GM23338 (cell line): Measurements from ENCODE around the gene NPHP4. TPM values are rescaled to one million over a fixed set of nuclear protein-coding genes. Genes with fewer than 3 reads are reported as not detected.

Experiments
- ATAC-seq: fragments of 200-7000 bp; cut with Tn5 transposase; 3 replicates; pipeline ENCODE4 v1.9.1; 2020
- DNase-seq: peaks from one replicate; pipeline ENCODE4 v3.0.0-alpha.2; 2015; ENCODE audit warnings: low spot score
- H2AFZ ChIP-seq: fragments of 200-600 bp; sonication (generic); 2 replicates; pipeline ENCODE4 v1.8.0; 2016; ENCODE audit warnings: antibody characterized with exemption, mild to moderate bottlenecking, moderate library complexity
- H3F3A ChIP-seq: fragments of 200-600 bp; sonication (generic); replicated peaks from 2 replicates; pipeline ENCODE4 v1.8.0; 2017; ENCODE audit warnings: antibody characterized with exemption, mixed run types, low read depth
- H3K27ac ChIP-seq: fragments of 200-600 bp; sonication (generic); 2 replicates; pipeline ENCODE4 v1.6.1; 2016; ENCODE audit warnings: low read depth
- H3K27me3 ChIP-seq: fragments of 200-600 bp; sonication (generic); 2 replicates; pipeline ENCODE4 v1.8.0; 2016; ENCODE audit warnings: mild to moderate bottlenecking, mixed run types, moderate library complexity; ENCODE audit not compliant: insufficient read depth
- H3K36me3 ChIP-seq: fragments of 200-600 bp; sonication (generic); 2 replicates; pipeline ENCODE4 v1.8.0; 2016; ENCODE audit warnings: mild to moderate bottlenecking; ENCODE audit not compliant: insufficient read depth
- H3K4me1 ChIP-seq: fragments of 200-600 bp; sonication (generic); 2 replicates; pipeline ENCODE4 v1.8.0; 2016; ENCODE audit warnings: mild to moderate bottlenecking, moderate library complexity; ENCODE audit not compliant: insufficient read depth
- H3K4me2 ChIP-seq: fragments of 200-600 bp; sonication (generic); 2 replicates; pipeline ENCODE4 v1.7.1; 2017; ENCODE audit warnings: mixed run types
- H3K4me3 ChIP-seq: fragments of 200-600 bp; sonication (generic); 2 replicates; pipeline ENCODE4 v1.6.1; 2016; ENCODE audit warnings: mixed run types
- H3K79me2 ChIP-seq: fragments of 200-600 bp; sonication (generic); replicated peaks from 2 replicates; pipeline ENCODE4 v1.8.0; 2017; ENCODE audit warnings: mild to moderate bottlenecking; ENCODE audit not compliant: insufficient read depth
- H3K9me2 ChIP-seq: fragments of 200-600 bp; sonication (generic); 2 replicates; pipeline ENCODE4 v1.8.0; 2017; ENCODE audit not compliant: insufficient read depth
- H4K20me1 ChIP-seq: fragments of 200-600 bp; sonication (generic); replicated peaks from 2 replicates; pipeline ENCODE4 v1.8.0; 2017; ENCODE audit warnings: mild to moderate bottlenecking; ENCODE audit not compliant: insufficient read depth
- H3K27ac Mint-ChIP-seq: 2 replicates; pipeline ENCODE4 v1.8.0; 2020; ENCODE audit warnings: inconsistent platforms, mild to moderate bottlenecking, moderate library complexity, mixed read lengths
- H3K27me3 Mint-ChIP-seq: 3 replicates; pipeline ENCODE4 v1.8.0; 2022; ENCODE audit warnings: low read depth, mild to moderate bottlenecking, moderate library complexity, mixed read lengths, inconsistent platforms; ENCODE audit not compliant: insufficient read depth, poor library complexity
- H3K36me3 Mint-ChIP-seq: 3 replicates; pipeline ENCODE4 v1.8.0; 2021; ENCODE audit warnings: low read depth, mild to moderate bottlenecking, inconsistent platforms, moderate library complexity, mixed read lengths
- H3K4me1 Mint-ChIP-seq: 3 replicates; pipeline ENCODE4 v1.8.0; 2020; ENCODE audit warnings: mild to moderate bottlenecking, inconsistent platforms, mixed read lengths
- H3K4me3 Mint-ChIP-seq: 3 replicates; pipeline ENCODE4 v1.8.0; 2021; ENCODE audit warnings: moderate library complexity, mild to moderate bottlenecking, inconsistent platforms, mixed read lengths
- H3K9me3 Mint-ChIP-seq: 3 replicates; pipeline ENCODE4 v1.8.0; 2020; ENCODE audit warnings: moderate library complexity, mild to moderate bottlenecking, inconsistent platforms, mixed read lengths
- CREB1 ChIP-seq: fragments of 250-450 bp; sonication (Bioruptor Pico); IDR thresholded peaks from 2 replicates; pipeline ENCODE4 v1.5.0; 2020; ENCODE audit warnings: low read depth, mild to moderate bottlenecking, moderate library complexity
- CTCF ChIP-seq, 2 experiments: fragments of 200-600 bp in 1 of 2; sonication (generic) in 1 of 2; conservative IDR thresholded peaks; 2 replicates each; pipeline versions ENCODE4 v1.5.1 to v1.6.1; 2016 to 2017; ENCODE audit warnings: antibody characterized with exemption in 2 of 2, low read depth in 2 of 2, mild to moderate bottlenecking in 2 of 2, moderate library complexity in 1 of 2
- EZH2 ChIP-seq: fragments of 200-600 bp; sonication (generic); IDR thresholded peaks from one replicate; pipeline ENCODE4 v1.8.0; 2017; ENCODE audit warnings: antibody characterized with exemption, mild to moderate bottlenecking, low read depth; ENCODE audit not compliant: unreplicated experiment
- EZH2phosphoT487 ChIP-seq: fragments of 200-600 bp; sonication (generic); IDR thresholded peaks from one replicate; pipeline ENCODE4 v1.8.1; 2018; ENCODE audit warnings: antibody characterized with exemption; ENCODE audit not compliant: unreplicated experiment
- JUNB ChIP-seq: IDR thresholded peaks from one replicate; pipeline ENCODE4 v1.6.1; 2016; ENCODE audit warnings: antibody characterized with exemption; ENCODE audit not compliant: unreplicated experiment
- NANOG ChIP-seq: IDR thresholded peaks from 2 replicates; pipeline ENCODE4 v1.6.1; 2016; ENCODE audit warnings: antibody characterized with exemption, borderline replicate concordance
- POLR2AphosphoS5 ChIP-seq: IDR thresholded peaks from 2 replicates; pipeline ENCODE4 v1.6.1; 2016; ENCODE audit warnings: antibody characterized with exemption, low read depth
- STAT1 ChIP-seq: IDR thresholded peaks from one replicate; pipeline ENCODE4 v1.6.1; 2016; ENCODE audit warnings: antibody characterized with exemption; ENCODE audit not compliant: unreplicated experiment
- ZNF114 ChIP-seq: fragments of 250-450 bp; sonication (Bioruptor Pico); IDR thresholded peaks from 2 replicates; pipeline ENCODE4 v1.5.0; 2020; ENCODE audit warnings: mild to moderate bottlenecking, moderate library complexity
- ZNF331 ChIP-seq: fragments of 250-450 bp; sonication (Bioruptor Pico); IDR thresholded peaks from 2 replicates; pipeline ENCODE4 v1.5.0; 2020; ENCODE audit warnings: low read depth, mild to moderate bottlenecking, moderate library complexity
- polyA plus RNA-seq: library from polyadenylated mRNA; unstranded; fragments of >200 nt; fragmentation: Nextera tagmentation; extraction: Ambion mirVana; gene quantifications from 2 replicates; pipeline ENCODE4 v1.2.1, GENCODE V29; 2016
- total RNA-seq: library from RNA; depleted of rRNA; stranded (reverse); fragments of >200 nt; shearing (Covaris generic); gene quantifications from 2 replicates; pipeline ENCODE4 v1.2.3, GENCODE V29; 2014
- TF ChIP-seq, protein P1 (sequence below): IDR thresholded peaks from one replicate; pipeline ENCODE4 v1.6.1; 2018; ENCODE audit warnings: antibody characterized with exemption; ENCODE audit not compliant: unreplicated experiment
- TF ChIP-seq, protein P2 (sequence below): fragments of 250-450 bp; sonication (Bioruptor Pico); IDR thresholded peaks from 2 replicates; pipeline ENCODE4 v1.5.0; 2020; ENCODE audit warnings: mild to moderate bottlenecking, moderate library complexity
- TF ChIP-seq, protein P3 (sequence below): IDR thresholded peaks from 2 replicates; pipeline ENCODE4 v1.6.1; 2016; ENCODE audit warnings: antibody characterized with exemption

The NPHP4 gene
- total and polyA plus RNA-seq, 2 experiments from 2014 or later: 2.5 to 12.4 TPM

DNA sequence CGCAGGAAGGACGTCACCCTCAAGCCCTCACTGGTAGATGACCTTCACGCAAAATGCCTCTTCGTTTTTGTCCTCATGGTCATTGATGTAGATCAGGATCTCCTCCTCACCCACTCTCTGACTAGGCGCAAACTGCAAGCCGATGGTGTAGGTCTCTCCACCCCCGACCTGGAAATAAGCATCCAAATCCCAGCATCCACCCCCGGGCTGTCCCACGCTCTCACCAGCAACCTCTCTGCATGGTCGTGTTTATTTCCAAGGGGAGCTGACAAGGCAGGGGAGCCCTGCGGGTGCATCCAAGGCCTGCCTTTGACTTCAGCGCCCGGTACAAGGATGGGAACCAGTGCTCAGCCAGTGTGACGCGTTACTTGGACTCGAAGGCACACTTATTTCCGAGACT, 129.0 kb downstream of the NPHP4 start:
- H3K4me3 ChIP-seq: no peak overlapping the region
- H3K4me1 Mint-ChIP-seq: no peaks in the 10 kb centered on the region

More for the DNA sequence above, 129.0 kb downstream of the NPHP4 start:
- ATAC-seq (no peak), DNase-seq (no peak)
- Histone ChIP-seq H3K4me1 (no peaks in the 10 kb centered on the region), H3F3A (peaks cover under 1% of the 10 kb centered on the region; the same call in 1 of the 2 replicates), H3K4me2 (no peak overlapping the region), H2AFZ (no peak overlapping the region), H4K20me1 (no peaks in the 10 kb centered on the region), H3K79me2 (no peaks in the 10 kb centered on the region), H3K9me2 (no peaks in the 10 kb centered on the region), H3K27me3 (no peaks in the 10 kb centered on the region), H3K36me3 (no peaks in the 10 kb centered on the region), H3K27ac (no peak overlapping the region)
- no peak overlapping the region for H3K27ac Mint-ChIP-seq
- peaks cover 2% of the 10 kb centered on the region for H3K27me3 Mint-ChIP-seq
- H3K36me3 Mint-ChIP-seq: peaks cover 5% of the 10 kb centered on the region
- TF ChIP-seq CTCF (conservative IDR thresholded peaks at IDR 0.05; ENCODE audit: low read depth in 2 of 2) (no peak), EZH2 (no peak), ZNF331 (CRISPR knock-in tag) (no peak), NANOG (no peak), CREB1 (CRISPR knock-in tag) (no peak), EZH2phosphoT487 (no peak), POLR2AphosphoS5 (no peak), ZNF114 (CRISPR knock-in tag) (no peak), JUNB (no peak), STAT1 (no peak)
- TF ChIP-seq, protein P1, sequence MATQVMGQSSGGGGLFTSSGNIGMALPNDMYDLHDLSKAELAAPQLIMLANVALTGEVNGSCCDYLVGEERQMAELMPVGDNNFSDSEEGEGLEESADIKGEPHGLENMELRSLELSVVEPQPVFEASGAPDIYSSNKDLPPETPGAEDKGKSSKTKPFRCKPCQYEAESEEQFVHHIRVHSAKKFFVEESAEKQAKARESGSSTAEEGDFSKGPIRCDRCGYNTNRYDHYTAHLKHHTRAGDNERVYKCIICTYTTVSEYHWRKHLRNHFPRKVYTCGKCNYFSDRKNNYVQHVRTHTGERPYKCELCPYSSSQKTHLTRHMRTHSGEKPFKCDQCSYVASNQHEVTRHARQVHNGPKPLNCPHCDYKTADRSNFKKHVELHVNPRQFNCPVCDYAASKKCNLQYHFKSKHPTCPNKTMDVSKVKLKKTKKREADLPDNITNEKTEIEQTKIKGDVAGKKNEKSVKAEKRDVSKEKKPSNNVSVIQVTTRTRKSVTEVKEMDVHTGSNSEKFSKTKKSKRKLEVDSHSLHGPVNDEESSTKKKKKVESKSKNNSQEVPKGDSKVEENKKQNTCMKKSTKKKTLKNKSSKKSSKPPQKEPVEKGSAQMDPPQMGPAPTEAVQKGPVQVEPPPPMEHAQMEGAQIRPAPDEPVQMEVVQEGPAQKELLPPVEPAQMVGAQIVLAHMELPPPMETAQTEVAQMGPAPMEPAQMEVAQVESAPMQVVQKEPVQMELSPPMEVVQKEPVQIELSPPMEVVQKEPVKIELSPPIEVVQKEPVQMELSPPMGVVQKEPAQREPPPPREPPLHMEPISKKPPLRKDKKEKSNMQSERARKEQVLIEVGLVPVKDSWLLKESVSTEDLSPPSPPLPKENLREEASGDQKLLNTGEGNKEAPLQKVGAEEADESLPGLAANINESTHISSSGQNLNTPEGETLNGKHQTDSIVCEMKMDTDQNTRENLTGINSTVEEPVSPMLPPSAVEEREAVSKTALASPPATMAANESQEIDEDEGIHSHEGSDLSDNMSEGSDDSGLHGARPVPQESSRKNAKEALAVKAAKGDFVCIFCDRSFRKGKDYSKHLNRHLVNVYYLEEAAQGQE: no peak
- TF ChIP-seq, protein P2, sequence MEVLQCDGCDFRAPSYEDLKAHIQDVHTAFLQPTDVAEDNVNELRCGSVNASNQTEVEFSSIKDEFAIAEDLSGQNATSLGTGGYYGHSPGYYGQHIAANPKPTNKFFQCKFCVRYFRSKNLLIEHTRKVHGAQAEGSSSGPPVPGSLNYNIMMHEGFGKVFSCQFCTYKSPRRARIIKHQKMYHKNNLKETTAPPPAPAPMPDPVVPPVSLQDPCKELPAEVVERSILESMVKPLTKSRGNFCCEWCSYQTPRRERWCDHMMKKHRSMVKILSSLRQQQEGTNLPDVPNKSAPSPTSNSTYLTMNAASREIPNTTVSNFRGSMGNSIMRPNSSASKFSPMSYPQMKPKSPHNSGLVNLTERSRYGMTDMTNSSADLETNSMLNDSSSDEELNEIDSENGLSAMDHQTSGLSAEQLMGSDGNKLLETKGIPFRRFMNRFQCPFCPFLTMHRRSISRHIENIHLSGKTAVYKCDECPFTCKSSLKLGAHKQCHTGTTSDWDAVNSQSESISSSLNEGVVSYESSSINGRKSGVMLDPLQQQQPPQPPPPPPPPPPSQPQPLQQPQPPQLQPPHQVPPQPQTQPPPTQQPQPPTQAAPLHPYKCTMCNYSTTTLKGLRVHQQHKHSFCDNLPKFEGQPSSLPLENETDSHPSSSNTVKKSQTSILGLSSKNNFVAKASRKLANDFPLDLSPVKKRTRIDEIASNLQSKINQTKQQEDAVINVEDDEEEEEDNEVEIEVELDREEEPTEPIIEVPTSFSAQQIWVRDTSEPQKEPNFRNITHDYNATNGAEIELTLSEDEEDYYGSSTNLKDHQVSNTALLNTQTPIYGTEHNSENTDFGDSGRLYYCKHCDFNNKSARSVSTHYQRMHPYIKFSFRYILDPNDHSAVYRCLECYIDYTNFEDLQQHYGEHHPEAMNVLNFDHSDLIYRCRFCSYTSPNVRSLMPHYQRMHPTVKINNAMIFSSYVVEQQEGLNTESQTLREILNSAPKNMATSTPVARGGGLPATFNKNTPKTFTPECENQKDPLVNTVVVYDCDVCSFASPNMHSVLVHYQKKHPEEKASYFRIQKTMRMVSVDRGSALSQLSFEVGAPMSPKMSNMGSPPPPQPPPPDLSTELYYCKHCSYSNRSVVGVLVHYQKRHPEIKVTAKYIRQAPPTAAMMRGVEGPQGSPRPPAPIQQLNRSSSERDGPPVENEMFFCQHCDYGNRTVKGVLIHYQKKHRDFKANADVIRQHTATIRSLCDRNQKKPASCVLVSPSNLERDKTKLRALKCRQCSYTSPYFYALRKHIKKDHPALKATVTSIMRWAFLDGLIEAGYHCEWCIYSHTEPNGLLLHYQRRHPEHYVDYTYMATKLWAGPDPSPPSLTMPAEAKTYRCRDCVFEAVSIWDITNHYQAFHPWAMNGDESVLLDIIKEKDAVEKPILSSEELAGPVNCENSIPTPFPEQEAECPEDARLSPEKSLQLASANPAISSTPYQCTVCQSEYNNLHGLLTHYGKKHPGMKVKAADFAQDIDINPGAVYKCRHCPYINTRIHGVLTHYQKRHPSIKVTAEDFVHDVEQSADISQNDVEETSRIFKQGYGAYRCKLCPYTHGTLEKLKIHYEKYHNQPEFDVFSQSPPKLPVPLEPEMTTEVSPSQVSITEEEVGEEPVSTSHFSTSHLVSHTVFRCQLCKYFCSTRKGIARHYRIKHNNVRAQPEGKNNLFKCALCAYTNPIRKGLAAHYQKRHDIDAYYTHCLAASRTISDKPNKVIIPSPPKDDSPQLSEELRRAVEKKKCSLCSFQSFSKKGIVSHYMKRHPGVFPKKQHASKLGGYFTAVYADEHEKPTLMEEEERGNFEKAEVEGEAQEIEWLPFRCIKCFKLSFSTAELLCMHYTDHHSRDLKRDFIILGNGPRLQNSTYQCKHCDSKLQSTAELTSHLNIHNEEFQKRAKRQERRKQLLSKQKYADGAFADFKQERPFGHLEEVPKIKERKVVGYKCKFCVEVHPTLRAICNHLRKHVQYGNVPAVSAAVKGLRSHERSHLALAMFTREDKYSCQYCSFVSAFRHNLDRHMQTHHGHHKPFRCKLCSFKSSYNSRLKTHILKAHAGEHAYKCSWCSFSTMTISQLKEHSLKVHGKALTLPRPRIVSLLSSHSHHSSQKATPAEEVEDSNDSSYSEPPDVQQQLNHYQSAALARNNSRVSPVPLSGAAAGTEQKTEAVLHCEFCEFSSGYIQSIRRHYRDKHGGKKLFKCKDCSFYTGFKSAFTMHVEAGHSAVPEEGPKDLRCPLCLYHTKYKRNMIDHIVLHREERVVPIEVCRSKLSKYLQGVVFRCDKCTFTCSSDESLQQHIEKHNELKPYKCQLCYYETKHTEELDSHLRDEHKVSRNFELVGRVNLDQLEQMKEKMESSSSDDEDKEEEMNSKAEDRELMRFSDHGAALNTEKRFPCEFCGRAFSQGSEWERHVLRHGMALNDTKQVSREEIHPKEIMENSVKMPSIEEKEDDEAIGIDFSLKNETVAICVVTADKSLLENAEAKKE (CRISPR knock-in tag): no peak
- TF ChIP-seq, protein P3, sequence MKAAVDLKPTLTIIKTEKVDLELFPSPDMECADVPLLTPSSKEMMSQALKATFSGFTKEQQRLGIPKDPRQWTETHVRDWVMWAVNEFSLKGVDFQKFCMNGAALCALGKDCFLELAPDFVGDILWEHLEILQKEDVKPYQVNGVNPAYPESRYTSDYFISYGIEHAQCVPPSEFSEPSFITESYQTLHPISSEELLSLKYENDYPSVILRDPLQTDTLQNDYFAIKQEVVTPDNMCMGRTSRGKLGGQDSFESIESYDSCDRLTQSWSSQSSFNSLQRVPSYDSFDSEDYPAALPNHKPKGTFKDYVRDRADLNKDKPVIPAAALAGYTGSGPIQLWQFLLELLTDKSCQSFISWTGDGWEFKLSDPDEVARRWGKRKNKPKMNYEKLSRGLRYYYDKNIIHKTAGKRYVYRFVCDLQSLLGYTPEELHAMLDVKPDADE: no peak
- H3K4me3 Mint-ChIP-seq: no peak overlapping the region
- H3K9me3 Mint-ChIP-seq: peaks cover 2% of the 10 kb centered on the region; the same call in 1 of the 3 replicates
